K562 (cell line): Measurements from ENCODE around the gene NEK4. TPM values are rescaled to one million over a fixed set of nuclear protein-coding genes. Genes with fewer than 3 reads are reported as not detected.
A peak's percentile ranks its signal among the peaks of the same experiment; 100 is the strongest.

Experiments
- ATAC-seq: fragments of 200-7000 bp; cut with Tn5 transposase; 3 replicates; pipeline ENCODE4 v1.9.1; 2020; ENCODE audit warnings: moderate library complexity
- BruUV-seq: library from RNA; stranded (reverse); fragments of 400-500 nt; replicated peaks from 2 replicates; lab custom pipeline; 2021; lab: Mats Ljungman, UMichigan
- CTCF ChIA-PET: fragments of 300-600 bp; formaldehyde crosslinking; extraction: SDS; loops from one replicate; lab custom pipeline; 2021; ENCODE audit warnings: low intra/inter-chr PET ratio; lab: Yijun Ruan, JAX
- POLR2A ChIA-PET: fragments of 300-600, 350-650 bp; sonication (Branson Sonifier 250); formaldehyde crosslinking; extraction: SDS; loops from one replicate; lab custom pipeline; 2021; ENCODE audit warnings: antibody characterized with exemption, inconsistent platforms; lab: Yijun Ruan, JAX
- DNase-seq, 4 experiments: peaks; one replicate each; pipeline versions ENCODE4 v3.0.0 to v3.0.0-alpha.2; 2011 to 2018; ENCODE audit warnings: low spot score in 3 of 4, mixed read lengths in 3 of 4; ENCODE audit errors: extremely low read depth in 1 of 4
- FAIRE-seq: peaks from 2 replicates; lab custom pipeline; 2011; peaks lifted over from hg19 to GRCh38; lab: Jason Lieb, UNC
- H2AFZ ChIP-seq: 2 replicates; pipeline ENCODE4 v1.6.0; 2011; ENCODE audit warnings: low read depth, low read length, control low read depth, inconsistent platforms
- H3K27ac ChIP-seq: fragments of 200-600 bp; 3 replicates; pipeline ENCODE4 v1.8.0; 2011; ENCODE audit warnings: low read depth, mild to moderate bottlenecking, control low read depth, inconsistent platforms, low read length, moderate library complexity, mixed read lengths; ENCODE audit errors: extremely low read depth
- H3K27me3 ChIP-seq, 2 experiments: fragments of 300-600 bp in 1 of 2; 2 replicates in 1 of 2; 3 replicates in 1 of 2; pipeline versions ENCODE4 v1.6.0 to v1.8.0; 2011; ENCODE audit warnings: inconsistent platforms in 2 of 2, low read length in 2 of 2, mild to moderate bottlenecking in 1 of 2, mixed read lengths in 1 of 2, moderate library complexity in 1 of 2; ENCODE audit not compliant: control insufficient read depth in 2 of 2, insufficient read depth in 2 of 2
- H3K36me3 ChIP-seq: fragments of 300-600 bp; 3 replicates; pipeline ENCODE4 v1.8.0; 2011; ENCODE audit warnings: mild to moderate bottlenecking, low read length, inconsistent platforms; ENCODE audit not compliant: control insufficient read depth, insufficient read depth
- H3K4me1 ChIP-seq, 2 experiments: fragments of 200-600 bp in 1 of 2; replicated peaks in 1 of 2; 2 replicates in 1 of 2; 3 replicates in 1 of 2; pipeline versions ENCODE4 v1.5.1 to v1.8.0; 2011; ENCODE audit warnings: inconsistent platforms in 2 of 2, low read length in 2 of 2, mild to moderate bottlenecking in 1 of 2, mixed read lengths in 1 of 2, moderate library complexity in 1 of 2; ENCODE audit not compliant: control insufficient read depth in 2 of 2, insufficient read depth in 2 of 2
- H3K4me2 ChIP-seq: 2 replicates; pipeline ENCODE4 v1.6.1; 2011; ENCODE audit warnings: low read length, control low read depth, inconsistent platforms, mixed read lengths; ENCODE audit not compliant: insufficient read depth
- H3K4me3 ChIP-seq: fragments of 200-600 bp; sonication (generic), shearing (Covaris generic); 2 replicates; pipeline ENCODE4 v1.5.1; 2016; ENCODE audit warnings: control low read depth, inconsistent platforms
- H3K79me2 ChIP-seq: fragments of 200-600 bp; 3 replicates; pipeline ENCODE4 v1.8.0; 2011; ENCODE audit warnings: low read length, inconsistent platforms; ENCODE audit not compliant: control insufficient read depth, insufficient read depth
- H3K9ac ChIP-seq, 2 experiments: 2 replicates each; pipeline versions ENCODE4 v1.6.0 to v1.6.1; 2011; ENCODE audit warnings: low read depth in 2 of 2, low read length in 2 of 2, control low read depth in 1 of 2, inconsistent platforms in 1 of 2, mild to moderate bottlenecking in 1 of 2, mixed read lengths in 1 of 2; ENCODE audit not compliant: insufficient read depth in 1 of 2
- H3K9me1 ChIP-seq: one replicate; pipeline ENCODE4 v1.6.0; 2011; ENCODE audit warnings: inconsistent platforms, mild to moderate bottlenecking, low read length, moderate library complexity; ENCODE audit not compliant: control insufficient read depth, insufficient read depth
- H3K9me3 ChIP-seq: replicated peaks from 2 replicates; pipeline ENCODE4 v1.5.1; 2011; ENCODE audit warnings: low read depth, low read length, inconsistent platforms; ENCODE audit not compliant: control insufficient read depth, insufficient read depth
- H4K20me1 ChIP-seq: replicated peaks from 2 replicates; pipeline ENCODE4 v1.6.1; 2011; ENCODE audit warnings: low read length, inconsistent platforms, mixed read lengths; ENCODE audit not compliant: control insufficient read depth, insufficient read depth
- C11orf30 ChIP-seq: fragments of 450-650 bp; IDR thresholded peaks from 2 replicates; pipeline ENCODE4 v1.6.1; 2016; ENCODE audit warnings: low read depth, mild to moderate bottlenecking
- MAFG ChIP-seq: fragments of 450-650 bp; conservative IDR thresholded peaks from 2 replicates; pipeline ENCODE4 v1.6.1; 2016; ENCODE audit warnings: missing genetic modification characterization, missing compliant biosample characterization
- XRCC3 ChIP-seq: fragments of 450-650 bp; IDR thresholded peaks from 2 replicates; pipeline ENCODE4 v1.6.1; 2017; ENCODE audit warnings: mild to moderate bottlenecking, moderate library complexity
- ZNF316 ChIP-seq: fragments of 450-650 bp; IDR thresholded peaks from 2 replicates; pipeline ENCODE4 v1.6.1; 2016
- ZNF407 ChIP-seq: fragments of 450-650 bp; IDR thresholded peaks from 2 replicates; pipeline ENCODE4 v1.6.1; 2016; ENCODE audit warnings: low read depth
- ZNF695 ChIP-seq: fragments of 450-650 bp; formaldehyde crosslinking; IDR thresholded peaks from 2 replicates; pipeline ENCODE4 v1.4.0; 2020; ENCODE audit warnings: mild to moderate bottlenecking, moderate library complexity
- WGBS: fragments of 100-300 bp; shearing (Covaris generic); methylation state at CpG from one replicate; pipeline ENCODE4 v1.1.6; 2016; ENCODE audit warnings: low coverage, mixed read lengths; ENCODE audit not compliant: insufficient coverage; ENCODE audit errors: missing lambda C conversion rate; 5-methylcytosine and 5-hydroxymethylcytosine counted together
- in situ Hi-C: fragments of 300-500 bp; cut with MboI; formaldehyde crosslinking; loops from 4 replicates; pipeline ENCODE4 v1.15.0; 2018; ENCODE audit warnings: inconsistent platforms, mixed read lengths
- intact Hi-C: fragments of 100-400 bp; cut with micrococcal nuclease; formaldehyde crosslinking; loops from 2 replicates; pipeline ENCODE4 v1.14.2; 2022
- polyA plus RNA-seq, 8 experiments: library from polyadenylated mRNA; depleted of rRNA in 4 of 8; stranded (reverse) in 5 of 8; unstranded in 3 of 8; fragments of >200 nt; fragmentation: Nextera tagmentation in 2 of 8; fragmentation: Illumina TruSeq in 1 of 8; extraction: Ambion mirVana in 2 of 8; extraction: Trizol in 1 of 8; gene quantifications; 2 replicates each; pipeline versions ENCODE4 v1.2.1 to v1.2.3, GENCODE V29; 2011 to 2014; ENCODE audit warnings: inconsistent platforms in 1 of 8, missing spikeins in 1 of 8
- total RNA-seq, 7 experiments: library from RNA; depleted of rRNA in 6 of 7; stranded (reverse); fragments of >200 nt in 6 of 7; fragmentation: Illumina TruSeq in 2 of 7; extraction: Trizol in 2 of 7; gene quantifications; 2 replicates each; pipeline versions ENCODE4 v1.2.1 to v1.2.3, GENCODE V29; 2011 to 2021; ENCODE audit warnings: low replicate concordance in 1 of 7

The NEK4 gene
- total and polyA plus RNA-seq, 9 of the 15 experiments (the other 6 are each of a cell fraction or from before 2014, with no cell fraction given): 5.8 to 23.1 (median 16.6) TPM

GRCh38 chr3:52690560-52690959 lies 80.2 kb downstream of the NEK4 start:
- POLR2A ChIA-PET: interaction anchor here (0.6 to 1.6 kb wide), 4 partner anchors 9 to 264 kb away, joined by 3 to 6 read pairs (median 4); partner anchors contain the start of genes GLT8D1 and SPCS1
- peaks cover 48% of the 10 kb centered on the region for H3K79me2 ChIP-seq

More at GRCh38 chr3:52690560-52690959, 80.2 kb downstream of the NEK4 start:
- intact Hi-C loops: no loop called here
- TF ChIP-seq XRCC3 (no peak), ZNF695 (no peak), ZNF407 (no peak), ZNF316 (peak; percentile 72; the same call in 1 of the 2 replicates), C11orf30 (peak; percentile 64), MAFG (tag) (peak; percentile 41; the same call in 1 of the 2 replicates)
- TF ChIP-seq, all 486 proteins: peak for 3
- 83% methylated on average over 2 of the region's 2 CpGs for WGBS
- BruUV-seq: no TSS peak
- no peak for DNase-seq
- CTCF ChIA-PET: no interaction called here
- Histone ChIP-seq H3K4me1 (peaks cover 3 to 18% of the 10 kb centered on the region in 2 experiments; a peak in 3 of 5 replicates), H4K20me1 (peaks cover 8% of the 10 kb centered on the region), H3K9me1 (no peaks in the 10 kb centered on the region), H2AFZ (no peak overlapping the region), H3K4me2 (no peak overlapping the region), H3K36me3 (peaks cover 89% of the 10 kb centered on the region), H3K9ac (no peak overlapping the region), H3K27me3 (no peaks in the 10 kb centered on the region), H3K27ac (no peak overlapping the region), H3K9me3 (no peaks in the 10 kb centered on the region), H3K4me3 (no peak overlapping the region)
- in situ Hi-C loops: no loop called here
- FAIRE-seq: no peak
- no peak for ATAC-seq
